Measurements from ENCODE around the gene CAPZB. TPM values are rescaled to one million over a fixed set of nuclear protein-coding genes. Genes with fewer than 3 reads are reported as not detected.

CAPZB gene
- total RNA-seq, 1 donor from 2014 or later, result 222 TPM

GRCh38 chr1:19457607-19458006 is 27.7 kb downstream of the CAPZB start:
- ATAC-seq (ENCODE audit: poor library complexity) (peak; percentile 13), DNase-seq (no peak)
- intact Hi-C loops (cut with DNase I), result no loop called here

GRCh38 chr1:19456968-19457441 is 28.3 kb downstream of the CAPZB start:
- ATAC-seq (ENCODE audit: poor library complexity), result no peak
- DNase-seq, result no peak
- intact Hi-C loops (cut with DNase I), result no loop called here

GRCh38 chr1:19455353-19455752 is 30.0 kb downstream of the CAPZB start:
- no peak for ATAC-seq (ENCODE audit: poor library complexity)
- intact Hi-C loops (cut with DNase I), result no loop called here
- no peak for DNase-seq

- ATAC-seq (ENCODE audit: poor library complexity), result peak; percentile 11
- peak; percentile 63 for DNase-seq
- intact Hi-C loops (cut with DNase I), result no loop called here
These were observed 30.8 kb downstream of the CAPZB start for GRCh38 chr1:19454265-19455146.

- ATAC-seq (ENCODE audit: poor library complexity) (peak; percentile 27), DNase-seq (peak; percentile 68)
- intact Hi-C loops (cut with DNase I), result no loop called here
These were observed 31.6 kb downstream of the CAPZB start for GRCh38 chr1:19453741-19454201.

GRCh38 chr1:19452221-19452663 is 33.1 kb downstream of the CAPZB start:
- intact Hi-C loops (cut with DNase I), result no loop called here
- ATAC-seq (ENCODE audit: poor library complexity) (peak; percentile 40), DNase-seq (peak; percentile 82)

- no peak for DNase-seq
- peak; percentile 17 for ATAC-seq (ENCODE audit: poor library complexity)
- intact Hi-C loops (cut with DNase I), result no loop called here
These were observed 34.4 kb downstream of the CAPZB start for GRCh38 chr1:19450811-19451515.

- DNase-seq (no peak), ATAC-seq (ENCODE audit: poor library complexity) (no peak)
- intact Hi-C loops (cut with DNase I), result no loop called here
These were observed 35.7 kb downstream of the CAPZB start for GRCh38 chr1:19449454-19450228.

- ATAC-seq (ENCODE audit: poor library complexity) (peak; percentile 53), DNase-seq (peak; percentile 75)
- intact Hi-C loops (cut with DNase I), result no loop called here
These were observed 36.6 kb downstream of the CAPZB start for GRCh38 chr1:19448491-19449439.

GRCh38 chr1:19447550-19447949 is 37.8 kb downstream of the CAPZB start:
- DNase-seq, result no peak
- ATAC-seq (ENCODE audit: poor library complexity), result no peak
- intact Hi-C loops (cut with DNase I), result no loop called here

GRCh38 chr1:19445417-19446342 is 39.7 kb downstream of the CAPZB start:
- DNase-seq (no peak), ATAC-seq (ENCODE audit: poor library complexity) (peak; percentile 44)
- intact Hi-C loops (cut with DNase I), result no loop called here

GRCh38 chr1:19444296-19445021 is 40.9 kb downstream of the CAPZB start:
- no peak for ATAC-seq (ENCODE audit: poor library complexity)
- intact Hi-C loops (cut with DNase I), result no loop called here
- no peak for DNase-seq

GRCh38 chr1:19443326-19443725 is 42.0 kb downstream of the CAPZB start:
- ATAC-seq (ENCODE audit: poor library complexity) (no peak), DNase-seq (no peak)
- intact Hi-C loops (cut with DNase I), result no loop called here

GRCh38 chr1:19442154-19443096 is 42.9 kb downstream of the CAPZB start:
- DNase-seq (no peak), ATAC-seq (ENCODE audit: poor library complexity) (no peak)
- intact Hi-C loops (cut with DNase I), result no loop called here

- ATAC-seq (ENCODE audit: poor library complexity), result no peak
- intact Hi-C loops (cut with DNase I), result no loop called here
These were observed 44.1 kb downstream of the CAPZB start for GRCh38 chr1:19441048-19441780.

More at GRCh38 chr1:19441048-19441780, 44.1 kb downstream of the CAPZB start:
- no peak for DNase-seq
